HCEC 1CT (cell line): ENCODE results near the gene SH2B3.

Source experiments
- DNase-seq: peaks from one replicate; pipeline ENCODE4 v3.0.0-alpha.2; 2017

The SH2B3 gene

DNA sequence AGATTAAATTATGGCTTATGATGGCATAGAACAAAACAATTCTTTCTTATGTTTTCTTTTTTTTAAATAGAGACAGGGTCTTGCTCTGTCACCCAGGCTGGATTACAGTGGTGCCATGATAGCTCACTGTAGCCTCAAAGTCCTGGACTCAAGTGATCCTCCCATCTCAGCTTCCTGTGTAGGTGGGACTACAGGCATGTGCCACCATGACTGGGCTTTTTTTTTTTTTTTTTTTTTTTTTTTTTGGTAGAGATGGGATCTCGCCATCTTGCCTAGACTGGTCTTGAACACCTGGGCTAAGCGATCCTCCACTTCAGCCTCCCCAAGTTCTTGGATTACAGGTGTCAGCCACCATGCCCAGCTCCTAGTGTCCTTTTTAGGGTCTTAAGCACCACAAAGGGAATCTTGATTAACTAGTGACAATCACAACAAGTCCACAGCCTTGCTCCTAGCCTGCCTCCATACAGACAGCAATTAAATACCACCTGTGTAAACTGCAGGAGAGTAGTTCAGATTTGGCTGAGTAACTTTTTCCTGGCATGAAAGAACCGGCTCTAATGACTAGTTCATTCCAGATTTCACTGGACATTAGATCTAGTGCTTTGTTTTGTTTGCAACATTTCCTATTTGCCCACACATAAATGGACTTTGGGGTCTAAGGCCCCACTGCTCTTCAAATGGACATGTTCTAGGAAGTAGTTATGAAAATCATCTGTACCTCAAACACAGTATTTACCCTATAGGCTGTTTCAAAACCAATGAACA, 61.6 kb downstream of the SH2B3 start:
- DNase-seq: peak; percentile 69

DNA sequence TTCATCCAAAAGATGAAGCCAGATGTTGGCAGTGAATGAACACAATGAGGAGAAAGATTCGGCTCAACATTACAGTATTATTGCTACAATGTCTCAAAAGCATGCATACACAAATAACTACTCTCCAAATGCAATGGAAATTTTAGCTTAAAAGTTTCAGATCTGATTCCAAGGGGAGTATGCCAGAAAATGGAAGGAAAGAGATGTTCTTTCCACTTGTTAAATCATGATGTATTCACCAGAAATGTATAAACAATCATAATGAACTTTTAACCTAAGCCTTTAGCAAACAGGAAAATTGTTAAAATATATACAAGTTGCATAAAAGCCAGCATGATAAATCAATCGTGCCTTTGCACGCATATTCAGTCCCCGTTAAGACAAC, 62.1 kb downstream of the SH2B3 start:
- DNase-seq: peak; percentile 87

GRCh38 chr12:111469401-111469800, 63.7 kb downstream of the SH2B3 start:
- DNase-seq: peak; percentile 66

- DNase-seq: no peak
Measured at GRCh38 chr12:111471236-111471635, 65.5 kb downstream of the SH2B3 start.

DNA sequence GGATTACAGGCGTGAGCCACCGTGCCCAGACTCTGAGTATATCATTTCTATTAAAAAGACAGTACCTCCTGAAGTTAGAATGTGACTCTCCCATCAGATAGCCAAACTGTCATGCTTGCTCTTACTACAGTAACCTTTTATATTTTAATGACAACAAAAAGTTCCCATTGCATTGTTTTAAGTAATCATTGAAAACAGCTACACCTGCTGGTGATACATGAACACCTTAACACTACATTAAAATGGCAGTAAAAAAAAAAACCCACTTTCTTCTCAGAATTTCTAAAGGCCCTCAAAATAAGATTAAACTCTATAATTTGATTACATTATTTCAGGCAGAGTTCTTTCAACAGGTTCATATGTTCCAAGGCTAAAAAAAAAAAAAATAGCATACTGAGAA, 76.7 kb downstream of the SH2B3 start:
- DNase-seq: no peak

DNA sequence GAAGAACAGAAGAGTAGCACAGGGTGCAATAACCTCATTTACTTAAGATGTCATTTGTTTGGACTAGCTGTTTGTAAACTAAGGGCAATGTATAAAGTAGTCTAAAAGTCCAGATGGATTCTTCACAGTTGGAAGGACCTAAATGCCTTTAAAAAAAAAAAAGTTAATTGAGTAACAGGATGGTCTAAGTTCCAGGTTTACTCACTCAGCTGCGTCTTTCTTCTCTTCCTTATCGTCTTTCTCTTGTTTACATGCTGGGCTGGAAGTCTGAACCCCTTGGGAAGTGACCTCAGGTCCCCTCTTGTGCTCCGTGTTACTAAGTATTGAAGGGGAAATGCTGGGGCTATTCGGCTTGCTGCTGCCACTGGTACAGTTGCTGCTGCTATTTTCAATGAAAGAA, 82.5 kb downstream of the SH2B3 start:
- DNase-seq: peak; percentile 23

DNA sequence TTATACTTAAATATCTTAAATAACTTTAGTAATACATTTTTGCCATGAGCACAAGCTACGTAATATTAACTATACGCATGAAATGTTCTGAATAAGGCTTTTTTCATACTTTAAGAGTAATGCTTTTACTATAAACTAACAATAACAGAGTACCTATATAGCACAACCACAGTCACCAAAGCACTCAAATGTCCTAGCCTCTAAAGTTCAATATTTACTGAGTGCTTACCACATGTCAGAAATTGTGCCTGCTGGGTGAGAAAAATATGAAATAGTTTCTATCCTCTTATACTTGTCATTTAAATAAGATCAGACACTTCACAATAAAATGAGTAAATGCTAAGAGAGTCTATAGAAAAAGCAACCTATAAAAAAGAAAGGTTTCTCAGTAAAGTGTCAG, 83.1 kb downstream of the SH2B3 start:
- DNase-seq: no peak

DNA sequence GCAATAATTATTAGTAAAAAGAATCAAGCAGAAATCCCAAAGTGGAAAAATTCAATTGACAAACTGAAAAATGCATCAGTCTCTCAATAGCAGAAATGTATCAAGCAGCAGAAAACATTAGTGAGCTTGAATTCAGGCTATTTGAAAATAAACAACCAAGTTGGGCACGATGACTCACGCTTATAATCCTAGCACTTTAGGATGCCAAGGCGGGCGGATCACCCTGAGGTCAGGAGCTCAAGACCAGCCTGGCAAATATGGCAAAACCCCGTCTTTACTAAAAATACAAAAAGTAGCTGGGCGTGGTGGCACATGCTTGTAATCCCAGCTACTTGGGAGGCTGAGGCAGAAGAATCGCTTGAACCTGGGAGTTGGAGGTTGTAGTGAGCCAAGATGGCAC, 87.3 kb downstream of the SH2B3 start:
- peak; percentile 63 for DNase-seq

GRCh38 chr12:111494676-111495075, 89.0 kb downstream of the SH2B3 start:
- DNase-seq: no peak
